WTC11 (cell line): ENCODE measurements around the gene ZNF175. TPM values are rescaled to one million over a fixed set of nuclear protein-coding genes. Genes with fewer than 3 reads are reported as not detected.

Experiments
- ATAC-seq: fragments of 200-7000 bp; cut with Tn5 transposase; 2 replicates; pipeline ENCODE4 v1.10.0; 2021; ENCODE audit warnings: mild to moderate bottlenecking, moderate library complexity
- CTCF ChIA-PET: fragments of 300-600 bp; sonication (Branson Sonifier 250); formaldehyde crosslinking; loops from one replicate; lab custom pipeline; 2021; ENCODE audit warnings: antibody characterized with exemption; lab: Charles Lee
- POLR2A ChIA-PET: fragments of 350-600 bp; sonication (Branson Sonifier 250); formaldehyde crosslinking; loops from one replicate; lab custom pipeline; 2021; ENCODE audit warnings: antibody characterized with exemption; lab: Charles Lee
- DNase-seq: peaks from one replicate; pipeline ENCODE4 v3.0.0; 2021; ENCODE audit warnings: low spot score
- H3K27ac Mint-ChIP-seq: 2 replicates; pipeline ENCODE4 v1.8.0; 2021; ENCODE audit warnings: mixed read lengths
- H3K27me3 Mint-ChIP-seq: 2 replicates; pipeline ENCODE4 v1.8.0; 2021; ENCODE audit warnings: low read depth, mild to moderate bottlenecking, moderate library complexity, mixed read lengths
- H3K36me3 Mint-ChIP-seq: 2 replicates; pipeline ENCODE4 v1.8.0; 2021; ENCODE audit warnings: mixed read lengths
- H3K4me1 Mint-ChIP-seq: 2 replicates; pipeline ENCODE4 v1.8.0; 2022; ENCODE audit warnings: mixed read lengths
- H3K4me3 Mint-ChIP-seq: 2 replicates; pipeline ENCODE4 v1.8.0; 2021; ENCODE audit warnings: mild to moderate bottlenecking, moderate library complexity, mixed read lengths
- H3K9me3 Mint-ChIP-seq: 2 replicates; pipeline ENCODE4 v1.8.0; 2021; ENCODE audit warnings: mixed read lengths
- ATF1 ChIP-seq: sonication (generic); formaldehyde crosslinking; IDR thresholded peaks from 2 replicates; pipeline ENCODE4 v1.8.1; 2023; ENCODE audit warnings: mild to moderate bottlenecking, moderate library complexity, missing genetic modification reagents
- EMX1 ChIP-seq: fragments of 250-450 bp; sonication (Bioruptor Pico); IDR thresholded peaks from 2 replicates; pipeline ENCODE4 v1.8.0; 2021; ENCODE audit warnings: mild to moderate bottlenecking
- ETV6 ChIP-seq: sonication (generic); formaldehyde crosslinking; IDR thresholded peaks from 2 replicates; pipeline ENCODE4 v1.8.1; 2022; ENCODE audit warnings: mild to moderate bottlenecking, missing genetic modification reagents
- FOXP1 ChIP-seq: sonication (generic); formaldehyde crosslinking; IDR thresholded peaks from 2 replicates; pipeline ENCODE4 v1.8.0; 2022; ENCODE audit warnings: missing genetic modification reagents, mild to moderate bottlenecking, moderate library complexity, borderline replicate concordance
- JUN ChIP-seq: sonication (generic); formaldehyde crosslinking; IDR thresholded peaks from 2 replicates; pipeline ENCODE4 v1.8.0; 2023; ENCODE audit warnings: mild to moderate bottlenecking, missing genetic modification reagents
- RORB ChIP-seq: fragments of 250-450 bp; sonication (Bioruptor Pico); IDR thresholded peaks from 2 replicates; pipeline ENCODE4 v1.9.0; 2021; ENCODE audit warnings: mild to moderate bottlenecking
- SMAD3 ChIP-seq: sonication (generic); formaldehyde crosslinking; IDR thresholded peaks from 2 replicates; pipeline ENCODE4 v1.8.0; 2022; ENCODE audit warnings: missing genetic modification reagents, mild to moderate bottlenecking, borderline replicate concordance
- SMAD4 ChIP-seq: sonication (generic); formaldehyde crosslinking; IDR thresholded peaks from 2 replicates; pipeline ENCODE4 v1.8.0; 2022; ENCODE audit warnings: mild to moderate bottlenecking, missing genetic modification reagents
- TCF7 ChIP-seq: sonication (generic); formaldehyde crosslinking; IDR thresholded peaks from 2 replicates; pipeline ENCODE4 v1.8.0; 2022; ENCODE audit warnings: mild to moderate bottlenecking, low read depth, missing genetic modification reagents, moderate library complexity
- ZBTB21 ChIP-seq: sonication (generic); formaldehyde crosslinking; IDR thresholded peaks from 2 replicates; pipeline ENCODE4 v1.8.1; 2023; ENCODE audit warnings: mild to moderate bottlenecking, missing genetic modification reagents, borderline replicate concordance
- ZNF219 ChIP-seq: sonication (generic); formaldehyde crosslinking; IDR thresholded peaks from 2 replicates; pipeline ENCODE4 v1.8.0; 2023; ENCODE audit warnings: missing genetic modification reagents, mild to moderate bottlenecking, borderline replicate concordance
- ZNF263 ChIP-seq: sonication (generic); formaldehyde crosslinking; IDR thresholded peaks from 2 replicates; pipeline ENCODE4 v1.8.1; 2022; ENCODE audit warnings: low read depth, mild to moderate bottlenecking, moderate library complexity, missing genetic modification reagents
- total RNA-seq: library from RNA; stranded (reverse); gene quantifications from 3 replicates; pipeline ENCODE4 v1.2.3, GENCODE V29; 2021
- TF ChIP-seq, protein P1 (sequence below): fragments of 250-450 bp; sonication (Bioruptor Pico); IDR thresholded peaks from 2 replicates; pipeline ENCODE4 v1.9.0; 2021; ENCODE audit warnings: mild to moderate bottlenecking, borderline replicate concordance
- TF ChIP-seq, protein P2 (sequence below): fragments of 250-450 bp; sonication (Bioruptor Pico); IDR thresholded peaks from 2 replicates; pipeline ENCODE4 v1.9.0; 2021; ENCODE audit warnings: moderate library complexity, mild to moderate bottlenecking, inconsistent platforms, borderline replicate concordance
- TF ChIP-seq, protein P3 (sequence below): sonication (generic); formaldehyde crosslinking; IDR thresholded peaks from 2 replicates; pipeline ENCODE4 v1.8.1; 2023; ENCODE audit warnings: mild to moderate bottlenecking, missing genetic modification reagents
- TF ChIP-seq, protein P4 (sequence below): sonication (generic); formaldehyde crosslinking; IDR thresholded peaks from 2 replicates; pipeline ENCODE4 v1.8.1; 2022; ENCODE audit warnings: mild to moderate bottlenecking, moderate library complexity, missing genetic modification reagents
- TF ChIP-seq, protein P5 (sequence below): fragments of 250-450 bp; sonication (Bioruptor Pico); IDR thresholded peaks from 2 replicates; pipeline ENCODE4 v1.9.0; 2021; ENCODE audit warnings: mild to moderate bottlenecking
- TF ChIP-seq, protein P6 (sequence below): sonication (generic); formaldehyde crosslinking; IDR thresholded peaks from 2 replicates; pipeline ENCODE4 v1.8.0; 2023; ENCODE audit warnings: missing genetic modification reagents
- TF ChIP-seq, protein P7 (sequence below): sonication (generic); formaldehyde crosslinking; IDR thresholded peaks from 2 replicates; pipeline ENCODE4 v1.8.1; 2022; ENCODE audit warnings: missing genetic modification reagents, borderline replicate concordance
- TF ChIP-seq, protein P8 (sequence below): sonication (generic); formaldehyde crosslinking; IDR thresholded peaks from 2 replicates; pipeline ENCODE4 v1.8.1; 2022; ENCODE audit warnings: mild to moderate bottlenecking, missing genetic modification reagents, moderate library complexity, borderline replicate concordance

Gene ZNF175
- total RNA-seq, 1 experiment from 2014 or later: 10.9 TPM

DNA sequence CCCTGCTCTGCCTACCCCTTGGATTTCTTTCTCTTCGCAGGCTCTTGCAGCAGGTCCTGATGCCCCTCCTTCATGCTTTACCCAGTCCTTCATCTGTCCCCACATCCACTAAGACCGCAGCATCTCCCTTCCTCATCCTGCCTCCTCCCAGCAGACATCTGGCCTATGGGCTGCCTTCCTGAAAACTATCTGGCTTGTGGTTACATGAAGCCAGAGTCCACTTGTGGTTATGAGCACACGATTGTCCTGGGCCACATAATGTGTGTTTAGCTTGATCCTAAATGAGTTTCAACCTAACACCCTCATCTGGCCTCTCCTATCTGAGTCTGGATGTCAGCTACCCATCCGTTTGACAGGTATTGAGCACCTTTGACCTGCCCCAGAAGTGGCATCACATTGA lies 5.5 kb upstream of the ZNF175 start:
- POLR2A ChIA-PET: no interaction called here
- H3K27ac Mint-ChIP-seq: no peak overlapping the region
- ATAC-seq: no peak
- H3K4me1 Mint-ChIP-seq: no peaks in the 10 kb centered on the region
- CTCF ChIA-PET: interaction anchor here (1.0 to 1.7 kb wide), 7 partner anchors 12 to 144 kb away, joined by 3 to 12 read pairs (median 4); no protein-coding TSS in a partner anchor
- TF ChIP-seq, protein P1, sequence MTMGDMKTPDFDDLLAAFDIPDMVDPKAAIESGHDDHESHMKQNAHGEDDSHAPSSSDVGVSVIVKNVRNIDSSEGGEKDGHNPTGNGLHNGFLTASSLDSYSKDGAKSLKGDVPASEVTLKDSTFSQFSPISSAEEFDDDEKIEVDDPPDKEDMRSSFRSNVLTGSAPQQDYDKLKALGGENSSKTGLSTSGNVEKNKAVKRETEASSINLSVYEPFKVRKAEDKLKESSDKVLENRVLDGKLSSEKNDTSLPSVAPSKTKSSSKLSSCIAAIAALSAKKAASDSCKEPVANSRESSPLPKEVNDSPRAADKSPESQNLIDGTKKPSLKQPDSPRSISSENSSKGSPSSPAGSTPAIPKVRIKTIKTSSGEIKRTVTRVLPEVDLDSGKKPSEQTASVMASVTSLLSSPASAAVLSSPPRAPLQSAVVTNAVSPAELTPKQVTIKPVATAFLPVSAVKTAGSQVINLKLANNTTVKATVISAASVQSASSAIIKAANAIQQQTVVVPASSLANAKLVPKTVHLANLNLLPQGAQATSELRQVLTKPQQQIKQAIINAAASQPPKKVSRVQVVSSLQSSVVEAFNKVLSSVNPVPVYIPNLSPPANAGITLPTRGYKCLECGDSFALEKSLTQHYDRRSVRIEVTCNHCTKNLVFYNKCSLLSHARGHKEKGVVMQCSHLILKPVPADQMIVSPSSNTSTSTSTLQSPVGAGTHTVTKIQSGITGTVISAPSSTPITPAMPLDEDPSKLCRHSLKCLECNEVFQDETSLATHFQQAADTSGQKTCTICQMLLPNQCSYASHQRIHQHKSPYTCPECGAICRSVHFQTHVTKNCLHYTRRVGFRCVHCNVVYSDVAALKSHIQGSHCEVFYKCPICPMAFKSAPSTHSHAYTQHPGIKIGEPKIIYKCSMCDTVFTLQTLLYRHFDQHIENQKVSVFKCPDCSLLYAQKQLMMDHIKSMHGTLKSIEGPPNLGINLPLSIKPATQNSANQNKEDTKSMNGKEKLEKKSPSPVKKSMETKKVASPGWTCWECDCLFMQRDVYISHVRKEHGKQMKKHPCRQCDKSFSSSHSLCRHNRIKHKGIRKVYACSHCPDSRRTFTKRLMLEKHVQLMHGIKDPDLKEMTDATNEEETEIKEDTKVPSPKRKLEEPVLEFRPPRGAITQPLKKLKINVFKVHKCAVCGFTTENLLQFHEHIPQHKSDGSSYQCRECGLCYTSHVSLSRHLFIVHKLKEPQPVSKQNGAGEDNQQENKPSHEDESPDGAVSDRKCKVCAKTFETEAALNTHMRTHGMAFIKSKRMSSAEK: no peak
- TF ChIP-seq SMAD4 (CRISPR knock-in tag): no peak
- TF ChIP-seq ZBTB21 (CRISPR knock-in tag): no peak
- no peak for TF ChIP-seq FOXP1 (CRISPR knock-in tag)
- no peak for TF ChIP-seq ZNF219 (CRISPR knock-in tag)
- TF ChIP-seq ATF1 (CRISPR knock-in tag): no peak
- TF ChIP-seq, protein P2, sequence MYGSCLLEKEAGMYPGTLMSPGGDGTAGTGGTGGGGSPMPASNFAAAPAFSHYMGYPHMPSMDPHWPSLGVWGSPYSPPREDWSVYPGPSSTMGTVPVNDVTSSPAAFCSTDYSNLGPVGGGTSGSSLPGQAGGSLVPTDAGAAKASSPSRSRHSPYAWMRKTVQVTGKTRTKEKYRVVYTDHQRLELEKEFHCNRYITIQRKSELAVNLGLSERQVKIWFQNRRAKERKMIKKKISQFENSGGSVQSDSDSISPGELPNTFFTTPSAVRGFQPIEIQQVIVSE (CRISPR knock-in tag): no peak
- no peaks in the 10 kb centered on the region for H3K36me3 Mint-ChIP-seq
- peaks cover 73% of the 10 kb centered on the region for H3K27me3 Mint-ChIP-seq
- no peak for DNase-seq
- H3K9me3 Mint-ChIP-seq: no peaks in the 10 kb centered on the region
- no peak overlapping the region for H3K4me3 Mint-ChIP-seq

DNA sequence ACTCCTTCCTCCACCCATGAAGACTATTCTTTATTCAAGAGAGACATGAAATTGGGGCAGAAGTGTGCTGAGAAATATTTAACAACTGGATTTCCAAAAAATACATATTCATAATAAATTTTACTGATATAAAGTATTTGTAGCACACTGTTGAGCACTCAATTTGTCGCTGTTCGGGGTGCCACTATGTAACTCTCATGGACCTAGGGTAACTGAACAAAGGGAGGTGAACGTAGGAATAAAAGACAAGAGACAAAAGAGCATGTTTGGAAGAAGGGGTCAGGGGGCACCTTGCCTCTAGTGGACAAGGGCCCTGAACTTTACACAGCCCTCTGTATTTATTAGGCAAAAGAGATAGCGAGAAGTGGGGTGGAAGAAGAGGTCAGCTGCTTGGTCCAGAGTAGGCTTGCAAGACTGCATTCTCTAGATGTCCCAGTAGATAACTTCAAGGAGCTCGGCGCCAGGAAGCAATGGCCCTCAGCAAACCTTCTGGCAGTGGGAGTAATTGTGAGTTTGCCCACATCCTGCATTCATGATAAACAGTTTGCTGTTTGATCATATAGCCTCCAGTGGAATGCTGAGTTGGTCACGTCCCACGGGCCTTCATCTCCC lies 4.5 kb upstream of the ZNF175 start:
- H3K27me3 Mint-ChIP-seq: peaks cover 67% of the 10 kb centered on the region
- H3K27ac Mint-ChIP-seq: no peak overlapping the region
- CTCF ChIA-PET: no interaction called here
- ATAC-seq (no peak), DNase-seq (no peak)
- H3K4me1 Mint-ChIP-seq: peaks cover 2% of the 10 kb centered on the region
- POLR2A ChIA-PET: no interaction called here
- H3K36me3 Mint-ChIP-seq: no peaks in the 10 kb centered on the region
- H3K9me3 Mint-ChIP-seq: no peaks in the 10 kb centered on the region
- H3K4me3 Mint-ChIP-seq: no peak overlapping the region
- no peak for TF ChIP-seq JUN
- TF ChIP-seq ZNF263 (CRISPR knock-in tag): no peak
- TF ChIP-seq RORB (CRISPR knock-in tag): no peak
- no peak for TF ChIP-seq SMAD3 (CRISPR knock-in tag)
- TF ChIP-seq, protein P3, sequence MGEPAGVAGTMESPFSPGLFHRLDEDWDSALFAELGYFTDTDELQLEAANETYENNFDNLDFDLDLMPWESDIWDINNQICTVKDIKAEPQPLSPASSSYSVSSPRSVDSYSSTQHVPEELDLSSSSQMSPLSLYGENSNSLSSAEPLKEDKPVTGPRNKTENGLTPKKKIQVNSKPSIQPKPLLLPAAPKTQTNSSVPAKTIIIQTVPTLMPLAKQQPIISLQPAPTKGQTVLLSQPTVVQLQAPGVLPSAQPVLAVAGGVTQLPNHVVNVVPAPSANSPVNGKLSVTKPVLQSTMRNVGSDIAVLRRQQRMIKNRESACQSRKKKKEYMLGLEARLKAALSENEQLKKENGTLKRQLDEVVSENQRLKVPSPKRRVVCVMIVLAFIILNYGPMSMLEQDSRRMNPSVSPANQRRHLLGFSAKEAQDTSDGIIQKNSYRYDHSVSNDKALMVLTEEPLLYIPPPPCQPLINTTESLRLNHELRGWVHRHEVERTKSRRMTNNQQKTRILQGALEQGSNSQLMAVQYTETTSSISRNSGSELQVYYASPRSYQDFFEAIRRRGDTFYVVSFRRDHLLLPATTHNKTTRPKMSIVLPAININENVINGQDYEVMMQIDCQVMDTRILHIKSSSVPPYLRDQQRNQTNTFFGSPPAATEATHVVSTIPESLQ (CRISPR knock-in tag): no peak
- TF ChIP-seq, protein P4, sequence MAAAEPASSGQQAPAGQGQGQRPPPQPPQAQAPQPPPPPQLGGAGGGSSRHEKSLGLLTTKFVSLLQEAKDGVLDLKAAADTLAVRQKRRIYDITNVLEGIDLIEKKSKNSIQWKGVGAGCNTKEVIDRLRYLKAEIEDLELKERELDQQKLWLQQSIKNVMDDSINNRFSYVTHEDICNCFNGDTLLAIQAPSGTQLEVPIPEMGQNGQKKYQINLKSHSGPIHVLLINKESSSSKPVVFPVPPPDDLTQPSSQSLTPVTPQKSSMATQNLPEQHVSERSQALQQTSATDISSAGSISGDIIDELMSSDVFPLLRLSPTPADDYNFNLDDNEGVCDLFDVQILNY (CRISPR knock-in tag): no peak
- TF ChIP-seq, protein P5, sequence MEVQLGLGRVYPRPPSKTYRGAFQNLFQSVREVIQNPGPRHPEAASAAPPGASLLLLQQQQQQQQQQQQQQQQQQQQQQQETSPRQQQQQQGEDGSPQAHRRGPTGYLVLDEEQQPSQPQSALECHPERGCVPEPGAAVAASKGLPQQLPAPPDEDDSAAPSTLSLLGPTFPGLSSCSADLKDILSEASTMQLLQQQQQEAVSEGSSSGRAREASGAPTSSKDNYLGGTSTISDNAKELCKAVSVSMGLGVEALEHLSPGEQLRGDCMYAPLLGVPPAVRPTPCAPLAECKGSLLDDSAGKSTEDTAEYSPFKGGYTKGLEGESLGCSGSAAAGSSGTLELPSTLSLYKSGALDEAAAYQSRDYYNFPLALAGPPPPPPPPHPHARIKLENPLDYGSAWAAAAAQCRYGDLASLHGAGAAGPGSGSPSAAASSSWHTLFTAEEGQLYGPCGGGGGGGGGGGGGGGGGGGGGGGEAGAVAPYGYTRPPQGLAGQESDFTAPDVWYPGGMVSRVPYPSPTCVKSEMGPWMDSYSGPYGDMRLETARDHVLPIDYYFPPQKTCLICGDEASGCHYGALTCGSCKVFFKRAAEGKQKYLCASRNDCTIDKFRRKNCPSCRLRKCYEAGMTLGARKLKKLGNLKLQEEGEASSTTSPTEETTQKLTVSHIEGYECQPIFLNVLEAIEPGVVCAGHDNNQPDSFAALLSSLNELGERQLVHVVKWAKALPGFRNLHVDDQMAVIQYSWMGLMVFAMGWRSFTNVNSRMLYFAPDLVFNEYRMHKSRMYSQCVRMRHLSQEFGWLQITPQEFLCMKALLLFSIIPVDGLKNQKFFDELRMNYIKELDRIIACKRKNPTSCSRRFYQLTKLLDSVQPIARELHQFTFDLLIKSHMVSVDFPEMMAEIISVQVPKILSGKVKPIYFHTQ: no peak
- TF ChIP-seq, protein P6, sequence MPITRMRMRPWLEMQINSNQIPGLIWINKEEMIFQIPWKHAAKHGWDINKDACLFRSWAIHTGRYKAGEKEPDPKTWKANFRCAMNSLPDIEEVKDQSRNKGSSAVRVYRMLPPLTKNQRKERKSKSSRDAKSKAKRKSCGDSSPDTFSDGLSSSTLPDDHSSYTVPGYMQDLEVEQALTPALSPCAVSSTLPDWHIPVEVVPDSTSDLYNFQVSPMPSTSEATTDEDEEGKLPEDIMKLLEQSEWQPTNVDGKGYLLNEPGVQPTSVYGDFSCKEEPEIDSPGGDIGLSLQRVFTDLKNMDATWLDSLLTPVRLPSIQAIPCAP (CRISPR knock-in tag): no peak
- TF ChIP-seq, protein P7, sequence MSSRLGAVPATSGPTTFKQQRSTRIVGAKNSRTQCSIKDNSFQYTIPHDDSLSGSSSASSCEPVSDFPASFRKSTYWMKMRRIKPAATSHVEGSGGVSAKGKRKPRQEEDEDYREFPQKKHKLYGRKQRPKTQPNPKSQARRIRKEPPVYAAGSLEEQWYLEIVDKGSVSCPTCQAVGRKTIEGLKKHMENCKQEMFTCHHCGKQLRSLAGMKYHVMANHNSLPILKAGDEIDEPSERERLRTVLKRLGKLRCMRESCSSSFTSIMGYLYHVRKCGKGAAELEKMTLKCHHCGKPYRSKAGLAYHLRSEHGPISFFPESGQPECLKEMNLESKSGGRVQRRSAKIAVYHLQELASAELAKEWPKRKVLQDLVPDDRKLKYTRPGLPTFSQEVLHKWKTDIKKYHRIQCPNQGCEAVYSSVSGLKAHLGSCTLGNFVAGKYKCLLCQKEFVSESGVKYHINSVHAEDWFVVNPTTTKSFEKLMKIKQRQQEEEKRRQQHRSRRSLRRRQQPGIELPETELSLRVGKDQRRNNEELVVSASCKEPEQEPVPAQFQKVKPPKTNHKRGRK (CRISPR knock-in tag): no peak
- TF ChIP-seq, protein P8, sequence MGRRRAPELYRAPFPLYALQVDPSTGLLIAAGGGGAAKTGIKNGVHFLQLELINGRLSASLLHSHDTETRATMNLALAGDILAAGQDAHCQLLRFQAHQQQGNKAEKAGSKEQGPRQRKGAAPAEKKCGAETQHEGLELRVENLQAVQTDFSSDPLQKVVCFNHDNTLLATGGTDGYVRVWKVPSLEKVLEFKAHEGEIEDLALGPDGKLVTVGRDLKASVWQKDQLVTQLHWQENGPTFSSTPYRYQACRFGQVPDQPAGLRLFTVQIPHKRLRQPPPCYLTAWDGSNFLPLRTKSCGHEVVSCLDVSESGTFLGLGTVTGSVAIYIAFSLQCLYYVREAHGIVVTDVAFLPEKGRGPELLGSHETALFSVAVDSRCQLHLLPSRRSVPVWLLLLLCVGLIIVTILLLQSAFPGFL (CRISPR knock-in tag): no peak
- TF ChIP-seq ETV6: no peak
- no peak for TF ChIP-seq TCF7
- TF ChIP-seq EMX1: no peak
